Stimulated activated naive CD8-positive, alpha-beta T cell treated with anti-CD3 and anti-CD28 coated beads, Interleukin-15, Interleukin-2, amounts not matched to agents 100 U/mL and 50 U/mL, for 24 hours (primary cell): ENCODE data around the gene PAQR8.

Experiments used
- ATAC-seq: fragments of 150-1000 bp; cut with Tn5 transposase; one replicate; pipeline ENCODE4 v1.10.0; 2021
- DNase-seq: peaks from one replicate; pipeline ENCODE4 v3.0.0; 2021

The PAQR8 gene, protein sequence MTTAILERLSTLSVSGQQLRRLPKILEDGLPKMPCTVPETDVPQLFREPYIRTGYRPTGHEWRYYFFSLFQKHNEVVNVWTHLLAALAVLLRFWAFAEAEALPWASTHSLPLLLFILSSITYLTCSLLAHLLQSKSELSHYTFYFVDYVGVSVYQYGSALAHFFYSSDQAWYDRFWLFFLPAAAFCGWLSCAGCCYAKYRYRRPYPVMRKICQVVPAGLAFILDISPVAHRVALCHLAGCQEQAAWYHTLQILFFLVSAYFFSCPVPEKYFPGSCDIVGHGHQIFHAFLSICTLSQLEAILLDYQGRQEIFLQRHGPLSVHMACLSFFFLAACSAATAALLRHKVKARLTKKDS

DNA sequence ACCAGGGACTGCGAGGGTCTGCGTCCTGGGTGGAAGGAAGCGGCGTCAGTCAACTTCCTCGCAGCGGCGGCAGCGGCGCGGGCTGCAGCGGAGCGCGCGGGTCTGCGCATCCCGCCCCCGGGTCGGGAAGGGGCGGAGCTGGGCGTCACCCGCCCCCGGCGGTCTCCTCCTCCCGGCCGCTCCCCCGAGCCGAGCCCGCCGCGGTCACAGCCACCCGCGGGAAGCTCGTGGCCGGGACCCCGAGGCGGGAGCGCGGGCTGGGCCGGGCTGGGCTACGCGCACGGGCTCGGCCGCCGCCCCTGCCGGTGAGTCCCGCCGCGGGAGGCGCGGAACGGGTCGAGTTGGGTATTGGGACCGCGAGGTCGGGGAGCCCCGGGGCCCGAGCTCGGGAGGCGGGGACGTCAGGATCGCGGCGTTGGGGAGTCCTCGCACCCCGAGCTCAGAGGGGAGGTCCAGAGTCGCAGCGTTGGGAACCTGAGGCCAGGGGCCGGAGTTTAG is at the start of gene PAQR8:
PAQR8 (plus strand) TSS at position 207 of the 498 bp plus-strand sequence. CDS start 41,063 bp downstream, outside the sequence.
- ATAC-seq: peak; percentile 94
- peak; percentile 88 for DNase-seq

DNA sequence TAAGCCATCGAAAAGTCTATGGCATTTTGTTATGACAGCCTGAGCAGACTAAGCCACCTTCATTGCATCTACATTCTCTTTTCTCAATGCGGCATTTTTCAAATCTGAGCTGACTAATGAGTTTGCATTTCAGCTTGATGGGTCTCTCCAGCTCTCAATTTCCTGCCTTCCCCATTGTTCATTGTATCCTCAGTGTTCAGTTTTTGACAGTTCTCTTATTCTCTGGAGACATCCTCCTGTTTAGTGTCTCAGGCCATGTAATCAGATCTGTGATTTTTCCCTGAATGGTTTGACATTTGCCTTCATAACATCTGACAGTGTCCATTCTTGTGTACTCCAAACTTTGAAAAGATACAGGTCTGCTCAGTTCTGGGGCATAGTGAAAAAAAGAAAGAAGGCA is 49.5 kb upstream of the PAQR8 start:
- ATAC-seq (no peak), DNase-seq (no peak)

DNA sequence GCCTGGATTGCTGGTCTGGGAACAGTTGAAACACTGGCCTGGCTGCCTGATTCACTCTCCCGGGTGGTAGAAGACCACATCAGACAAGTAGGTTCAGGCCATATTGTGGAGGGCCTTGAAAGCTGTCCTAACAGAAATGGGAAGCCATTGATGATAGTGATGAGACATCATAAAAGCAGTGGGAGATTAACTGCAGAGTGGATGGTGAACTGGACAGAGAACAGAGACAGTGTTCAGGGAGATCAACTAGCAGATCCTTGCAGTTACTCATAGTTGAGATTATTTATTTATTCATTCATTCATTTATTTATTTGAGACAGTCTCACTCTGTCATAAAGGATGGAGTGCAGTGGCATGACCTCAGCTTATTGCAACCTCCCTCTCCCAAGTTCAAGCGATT is 47.2 kb upstream of the PAQR8 start:
- DNase-seq: no peak
- no peak for ATAC-seq

DNA sequence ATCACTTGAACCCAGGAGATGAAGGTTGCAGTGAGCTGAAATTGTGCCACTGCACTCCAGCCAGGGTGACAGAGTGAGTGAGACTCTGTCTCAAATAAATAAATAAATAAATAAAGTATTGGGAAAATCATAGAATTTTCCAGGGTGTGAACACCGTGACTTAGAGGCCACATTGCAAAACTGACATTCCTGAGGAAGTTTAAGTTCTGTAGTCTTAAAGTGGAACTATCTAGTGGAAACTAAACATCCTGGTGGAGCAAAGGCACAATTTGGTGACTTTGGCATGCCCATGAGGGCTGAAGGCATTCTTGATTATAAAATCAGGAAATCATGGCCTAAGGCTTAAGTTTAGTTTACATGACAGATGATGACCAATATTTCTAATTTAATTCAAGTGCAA is 44.7 kb upstream of the PAQR8 start:
- ATAC-seq (no peak), DNase-seq (no peak)

DNA sequence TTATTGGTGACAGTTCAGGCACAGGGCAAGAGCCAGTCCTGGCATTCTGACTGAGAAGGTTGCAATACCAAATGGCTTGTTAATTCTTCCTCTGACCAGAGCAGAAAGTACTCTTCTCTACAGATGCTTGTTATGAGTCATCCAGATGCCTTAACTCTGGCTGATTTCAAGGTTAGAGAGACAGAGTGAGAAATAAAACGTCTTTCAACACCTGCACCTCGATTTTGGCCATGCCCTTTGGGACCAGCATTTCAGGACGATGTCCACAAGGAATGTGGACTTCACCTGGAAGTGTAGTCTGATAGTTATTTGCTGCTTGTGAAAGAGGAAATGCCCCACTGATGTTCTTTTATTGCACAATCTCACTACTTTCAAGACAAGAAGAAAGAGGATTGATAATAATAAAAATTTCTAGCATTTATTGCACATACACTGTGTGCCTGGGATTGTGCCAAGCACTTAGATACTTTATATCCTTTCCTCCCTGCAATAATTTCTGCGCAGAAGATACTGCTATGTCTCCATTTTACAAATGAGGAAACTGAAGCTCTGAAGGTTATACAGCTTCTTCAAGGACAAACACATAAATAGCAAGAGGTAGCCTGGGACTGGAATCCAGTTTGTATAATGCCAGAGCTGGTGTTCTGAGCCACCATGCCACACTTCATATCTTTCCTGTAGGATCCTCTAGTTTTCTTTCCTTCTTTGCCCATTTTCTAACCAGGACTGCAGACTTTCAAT is 43.9 kb upstream of the PAQR8 start:
- ATAC-seq (peak; percentile 82), DNase-seq (no peak)

DNA sequence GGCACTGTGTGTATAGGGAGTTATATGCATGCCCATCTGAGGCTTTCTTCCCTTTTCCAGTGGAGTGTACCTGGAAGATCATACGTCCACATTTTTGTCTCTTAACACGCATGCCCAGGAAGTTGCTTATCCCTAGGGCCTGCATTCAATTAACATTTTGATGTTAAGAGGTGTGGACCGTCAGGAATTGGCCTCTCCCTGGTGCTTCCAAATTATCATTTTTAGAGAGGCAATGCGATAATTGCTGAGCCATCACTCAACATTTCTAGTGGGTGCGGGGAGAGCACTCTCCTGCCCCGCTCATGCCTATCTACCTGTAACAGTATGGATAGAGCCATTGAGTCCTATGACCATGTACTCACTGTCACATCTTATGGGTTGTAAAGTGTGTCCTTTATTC is 37.8 kb upstream of the PAQR8 start:
- no peak for ATAC-seq
- DNase-seq: no peak

DNA sequence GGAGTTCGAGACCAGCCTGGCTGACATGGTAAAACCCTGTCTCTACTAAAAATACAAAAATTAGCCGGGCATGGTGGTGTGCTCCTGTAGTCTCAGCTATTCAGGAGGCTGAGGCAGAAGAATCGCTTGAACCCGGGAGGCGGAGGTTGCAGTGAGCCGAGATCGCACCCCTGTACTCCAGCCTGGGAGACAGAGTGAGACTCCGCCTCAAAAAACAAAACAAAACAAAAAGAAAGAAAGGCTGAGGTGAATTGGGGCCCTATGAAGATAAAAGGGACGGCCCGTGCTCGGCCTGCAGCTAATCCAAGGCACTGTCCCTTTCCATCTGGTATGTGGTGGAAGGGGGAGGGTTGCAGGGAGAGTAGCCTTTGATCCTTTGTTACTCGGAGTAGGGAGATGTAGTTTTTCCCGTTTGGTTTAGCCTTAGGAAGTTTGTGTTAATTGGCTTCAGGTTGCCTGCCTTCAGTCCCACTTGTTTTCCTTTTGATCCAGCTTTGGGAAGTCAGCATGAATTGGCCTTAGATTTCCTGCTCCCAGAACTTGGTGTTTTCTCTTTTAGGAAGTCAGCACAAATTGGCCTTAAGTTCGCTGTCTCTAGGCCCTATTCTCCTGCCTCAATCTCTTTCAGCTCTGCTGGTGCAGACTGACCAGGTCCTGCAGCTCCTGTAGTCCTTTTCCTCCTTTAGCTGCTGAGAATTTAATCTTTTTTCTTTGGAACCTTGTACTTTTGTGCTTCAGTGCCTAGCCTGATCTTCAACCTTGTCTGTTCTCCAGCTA is 36.1 kb upstream of the PAQR8 start:
- DNase-seq: no peak

DNA sequence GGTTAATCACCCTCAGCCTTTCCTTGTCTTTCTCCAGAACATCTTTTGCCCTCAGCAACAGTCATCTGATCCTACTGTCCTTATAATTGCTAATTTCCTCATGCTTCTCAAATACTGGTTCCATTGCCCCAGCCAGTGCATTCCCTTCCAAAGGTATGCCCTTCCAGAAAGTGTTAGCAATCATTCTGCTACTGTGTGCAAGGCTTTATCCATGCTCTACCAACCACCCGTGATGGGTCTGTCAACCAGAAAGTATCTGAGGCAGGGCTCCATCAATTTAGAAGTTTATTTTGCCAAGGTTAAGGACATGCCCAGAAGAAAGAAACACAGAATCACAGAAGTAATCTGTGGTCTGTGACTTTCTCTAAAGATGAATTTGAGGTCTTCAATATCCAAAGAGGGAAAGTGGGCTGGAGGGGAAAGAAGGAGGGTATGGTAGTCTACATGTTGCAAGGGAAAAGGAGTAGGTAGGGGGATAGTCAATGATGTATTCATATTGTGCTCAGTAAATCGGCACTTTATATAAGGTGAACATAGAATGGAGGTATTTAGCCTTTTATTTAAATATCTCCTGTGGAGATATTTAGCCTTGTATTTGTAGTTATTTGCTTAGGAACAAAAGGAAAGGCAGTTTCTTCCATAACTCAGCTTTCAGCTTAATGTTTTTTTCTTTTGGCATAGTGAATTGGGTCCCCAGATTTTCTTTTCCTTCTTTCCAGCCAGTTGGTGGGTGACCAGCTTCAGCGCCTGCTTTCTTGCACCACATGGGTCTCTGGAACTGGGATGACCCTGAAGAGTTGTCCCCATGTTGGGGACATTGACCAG is 35.2 kb upstream of the PAQR8 start:
- DNase-seq: no peak
- no peak for ATAC-seq

More for the DNA sequence above, 36.1 kb upstream of the PAQR8 start:
- no peak for ATAC-seq

DNA sequence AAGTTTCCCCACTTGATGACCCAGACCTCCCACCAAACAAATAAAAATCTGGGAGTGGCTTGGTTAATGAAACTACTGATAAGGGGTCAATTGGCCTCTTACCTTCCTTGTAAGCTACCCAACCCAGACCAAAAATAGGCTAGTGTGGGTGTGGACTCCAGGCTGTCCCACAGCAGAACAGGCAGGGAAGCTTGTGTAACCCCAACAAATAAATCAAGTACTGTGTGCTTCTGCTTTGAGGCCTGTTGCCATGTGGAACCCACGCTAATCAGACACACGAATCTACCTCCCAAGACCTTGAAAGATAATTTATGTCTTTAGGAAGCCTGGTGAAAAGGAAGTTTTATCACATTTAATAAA is 33.7 kb upstream of the PAQR8 start:
- no peak for DNase-seq
- no peak for ATAC-seq

DNA sequence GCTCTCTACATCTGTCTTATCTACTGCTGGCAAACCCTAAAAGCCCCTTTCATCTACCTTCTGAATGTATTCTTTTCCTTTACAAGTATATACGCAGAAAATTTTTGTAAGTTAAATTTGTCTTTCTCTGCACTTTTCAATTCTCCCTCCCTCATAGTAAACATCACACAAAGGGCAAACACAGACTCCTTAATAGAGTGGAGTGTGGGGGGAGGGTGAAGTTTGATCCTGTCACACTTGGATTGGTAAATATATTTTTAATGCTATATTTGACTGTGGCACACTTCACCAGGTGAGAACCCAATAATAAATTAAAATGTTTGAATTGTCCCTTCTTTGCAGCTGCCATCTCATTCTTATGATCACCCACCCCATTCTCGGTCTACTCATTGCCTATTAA is 33.2 kb upstream of the PAQR8 start:
- no peak for DNase-seq
- no peak for ATAC-seq

DNA sequence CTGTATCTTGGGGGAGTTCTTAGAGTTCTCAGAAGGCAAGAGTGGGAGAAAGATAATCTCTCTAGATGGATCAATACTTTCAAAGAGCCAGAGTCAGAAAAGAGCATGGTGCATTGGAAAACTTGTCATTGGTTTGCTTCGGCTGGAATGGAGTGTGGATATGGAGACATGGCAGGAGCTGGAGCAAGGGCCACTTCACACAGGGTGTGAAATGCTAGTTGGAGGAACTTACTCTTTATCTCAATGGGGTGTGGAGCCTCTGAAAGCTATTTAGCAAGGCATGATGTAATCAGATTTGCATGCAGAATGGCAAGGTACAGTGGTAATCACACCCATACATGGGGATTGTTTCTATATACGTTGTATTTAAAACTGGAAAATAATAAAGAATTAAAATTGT is 31.5 kb upstream of the PAQR8 start:
- DNase-seq (no peak), ATAC-seq (no peak)

DNA sequence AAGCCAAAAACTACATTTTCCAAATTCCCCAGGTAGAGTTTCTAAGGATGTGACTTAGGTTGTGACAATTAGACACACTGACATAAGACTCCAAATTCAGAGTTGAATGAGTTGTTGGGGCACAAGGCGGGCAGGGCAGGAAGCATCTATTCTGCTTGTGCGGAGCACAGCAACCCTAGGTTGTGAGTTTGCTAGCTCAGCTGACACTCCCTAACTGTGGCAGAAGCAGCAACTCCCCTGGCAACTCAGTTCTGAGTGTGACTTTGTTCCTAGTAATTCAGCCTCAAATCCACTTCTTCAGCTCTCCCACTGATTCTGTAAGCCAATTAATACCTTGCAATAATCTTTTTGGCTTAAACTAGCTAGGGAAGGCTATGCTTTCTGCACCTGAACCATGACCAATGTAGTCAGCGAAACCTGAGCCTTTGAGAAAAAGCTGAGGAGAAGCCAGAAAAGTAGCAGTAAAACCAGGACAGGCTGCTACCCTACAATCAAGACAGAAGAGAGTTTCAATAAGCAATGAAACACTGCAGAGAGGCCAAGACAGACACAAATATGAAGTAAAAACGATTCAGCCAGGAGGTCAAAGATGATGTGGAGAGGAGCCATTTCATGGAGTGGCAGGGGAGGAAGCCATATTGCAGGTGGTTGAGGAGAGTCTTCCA is 30.0 kb upstream of the PAQR8 start:
- ATAC-seq: no peak

DNA sequence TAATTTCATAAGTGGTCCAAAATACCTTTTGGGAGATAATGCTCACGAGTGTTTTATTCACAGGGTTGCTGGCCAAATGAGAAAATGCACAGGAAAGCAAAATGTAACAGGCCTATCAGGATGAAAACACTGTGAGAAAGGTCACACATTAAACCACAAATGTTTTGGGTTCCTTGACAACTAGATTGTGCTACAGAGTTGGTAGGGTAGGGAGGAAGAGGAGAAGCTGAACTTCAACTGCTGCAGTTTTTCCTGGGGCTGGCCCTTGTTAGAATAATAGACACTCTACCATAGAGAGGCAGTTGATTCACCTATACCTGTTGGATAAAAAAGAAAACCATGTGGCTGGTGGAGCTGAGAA is 28.1 kb upstream of the PAQR8 start:
- DNase-seq: no peak
- peak; percentile 68 for ATAC-seq

More for the DNA sequence above, 30.0 kb upstream of the PAQR8 start:
- DNase-seq: no peak

DNA sequence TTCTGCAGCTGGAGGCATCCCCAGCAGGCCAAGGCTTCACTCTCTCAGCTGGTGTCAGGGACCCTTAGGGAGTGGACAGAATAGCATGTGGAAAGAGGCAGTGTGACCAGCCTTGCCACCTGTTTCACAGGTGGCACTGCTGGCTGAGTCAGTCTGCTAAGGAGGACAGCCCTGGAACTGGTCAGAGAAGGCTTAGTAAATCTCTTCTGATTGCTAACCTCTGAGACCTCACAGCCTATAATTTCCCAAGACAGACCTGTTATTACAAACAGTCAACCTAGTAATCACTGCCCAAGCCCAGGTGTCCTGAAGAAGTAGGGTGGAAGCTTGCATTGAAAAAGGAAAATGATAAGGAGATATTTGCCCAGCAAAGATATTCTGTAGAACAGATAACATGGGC is 26.4 kb upstream of the PAQR8 start:
- no peak for ATAC-seq

DNA sequence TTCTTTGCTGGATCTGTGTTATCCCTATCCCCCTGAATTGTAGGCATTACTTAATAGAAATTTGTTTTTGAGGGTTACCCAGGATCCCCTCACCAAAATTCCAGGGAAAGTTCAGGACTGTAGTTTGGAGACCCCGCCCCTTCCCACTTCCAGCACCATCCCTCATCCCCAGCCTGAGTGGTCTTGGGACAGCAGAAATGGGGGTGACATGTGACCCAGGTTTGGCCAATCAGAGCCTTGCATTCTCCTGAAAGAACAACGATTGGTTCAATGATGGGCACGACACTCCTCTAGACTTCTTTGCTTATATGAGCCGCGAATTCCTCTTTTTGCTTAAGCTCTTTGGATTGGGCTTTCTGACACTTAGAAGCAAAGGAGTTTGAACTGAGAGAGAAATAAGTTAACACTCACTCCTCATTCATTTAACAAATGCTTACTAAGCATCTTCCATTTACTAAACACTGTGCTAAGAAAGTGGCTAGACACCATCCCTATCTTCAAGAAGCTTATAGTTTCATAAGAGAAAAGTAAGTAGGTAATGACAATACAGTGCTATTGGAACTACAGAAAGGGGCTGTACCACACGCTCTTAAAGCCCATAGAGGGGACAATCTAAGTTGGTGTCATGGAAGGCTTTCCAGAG is 24.9 kb upstream of the PAQR8 start:
- DNase-seq (no peak), ATAC-seq (no peak)

More for the DNA sequence above, 26.4 kb upstream of the PAQR8 start:
- DNase-seq: no peak

DNA sequence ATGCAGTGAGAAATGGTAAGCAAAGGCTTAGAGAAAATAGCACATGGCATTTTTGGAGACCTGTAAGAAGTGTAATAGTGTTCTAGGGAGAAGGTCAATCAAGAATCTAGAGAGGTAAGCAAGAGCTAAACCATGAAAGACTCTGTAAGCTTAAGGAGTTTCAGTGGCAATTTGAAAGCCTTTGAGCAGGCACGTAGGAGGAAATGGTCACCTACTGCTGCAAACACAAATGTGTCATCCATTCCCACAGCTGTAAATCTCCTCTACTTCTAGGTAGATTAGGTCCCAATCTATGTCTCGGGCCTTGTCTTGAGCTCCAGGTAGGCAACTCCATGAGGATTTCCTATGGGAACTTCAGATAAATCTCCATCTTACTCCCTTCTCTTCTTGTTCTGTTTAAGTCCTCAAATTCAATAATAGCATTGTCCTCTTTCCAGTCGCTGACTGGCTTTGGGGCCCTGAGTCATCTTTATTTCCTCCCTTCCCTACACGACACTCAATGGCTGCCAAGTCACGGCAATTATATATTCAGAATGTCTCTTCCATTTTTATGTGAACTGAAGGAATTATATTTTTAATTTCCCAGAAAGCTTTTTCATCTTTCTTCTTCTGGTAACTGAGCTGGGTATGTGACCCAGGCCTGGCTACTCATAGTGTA is 24.2 kb upstream of the PAQR8 start:
- no peak for DNase-seq
- peak; percentile 67 for ATAC-seq

DNA sequence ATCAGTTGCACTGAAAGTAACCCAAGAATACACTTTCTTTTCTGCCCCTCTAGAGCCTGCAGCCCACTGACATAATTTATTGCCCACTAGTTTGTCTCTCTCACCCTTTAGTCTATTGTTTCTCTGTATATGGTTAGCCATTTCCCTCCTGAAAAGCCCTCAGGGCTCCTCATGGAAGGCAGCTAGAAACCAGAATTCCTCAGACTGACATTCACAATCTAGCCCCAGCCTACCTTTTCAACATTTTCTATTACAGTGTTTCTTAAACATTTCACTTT is 21.4 kb upstream of the PAQR8 start:
- no peak for ATAC-seq
- DNase-seq: no peak

DNA sequence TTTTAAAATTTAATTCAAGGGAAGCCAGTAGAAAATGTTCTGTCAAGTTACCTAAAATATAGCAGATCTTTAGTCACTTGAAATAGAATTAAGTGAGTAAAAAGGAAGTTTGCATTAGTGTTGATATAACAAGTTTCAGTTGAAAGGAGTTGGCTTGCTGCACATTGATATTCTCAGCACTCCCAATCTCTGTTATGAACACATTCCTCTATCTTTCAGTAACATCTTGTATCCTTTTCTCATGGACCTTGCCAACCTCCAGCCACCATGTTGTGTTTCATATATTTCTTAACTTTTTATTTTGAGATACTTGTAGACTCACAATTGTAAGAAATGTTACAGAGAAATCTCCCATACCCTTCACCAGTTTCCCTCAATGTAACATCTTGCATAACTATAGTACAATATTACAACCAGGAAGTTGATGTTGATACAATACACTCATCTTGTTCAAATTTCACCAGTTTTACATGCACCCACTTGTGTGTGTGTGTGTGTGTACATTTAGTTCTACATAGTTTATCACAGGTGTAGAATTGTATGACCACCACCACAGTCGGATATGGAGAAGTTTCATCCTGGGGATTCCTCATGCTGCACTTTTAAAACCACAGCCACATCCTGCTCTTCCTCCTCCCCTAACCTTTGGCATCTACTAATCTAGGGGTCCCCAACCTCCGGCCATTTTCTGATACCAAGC is 20.2 kb upstream of the PAQR8 start:
- DNase-seq (no peak), ATAC-seq (peak; percentile 45)

DNA sequence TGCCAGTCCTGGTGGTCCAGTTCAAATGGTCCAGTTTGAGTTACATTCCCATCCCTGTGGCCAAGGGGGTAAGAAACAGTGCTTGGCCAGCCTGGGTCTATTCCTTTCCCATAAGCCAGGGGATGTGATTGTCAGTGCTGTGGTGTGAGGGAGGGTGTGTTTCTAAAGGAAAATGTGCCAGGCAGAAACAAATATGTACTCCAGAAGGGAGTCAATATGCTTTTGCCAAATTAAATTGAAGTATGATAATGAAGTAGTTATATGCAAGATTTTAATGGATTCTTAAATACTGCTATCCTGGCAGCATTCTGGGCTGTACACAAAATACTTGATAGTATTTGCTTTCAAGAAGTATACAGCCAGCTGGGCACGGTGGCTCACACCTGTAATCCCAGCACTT is 16.6 kb upstream of the PAQR8 start:
- ATAC-seq: no peak
- DNase-seq: no peak

DNA sequence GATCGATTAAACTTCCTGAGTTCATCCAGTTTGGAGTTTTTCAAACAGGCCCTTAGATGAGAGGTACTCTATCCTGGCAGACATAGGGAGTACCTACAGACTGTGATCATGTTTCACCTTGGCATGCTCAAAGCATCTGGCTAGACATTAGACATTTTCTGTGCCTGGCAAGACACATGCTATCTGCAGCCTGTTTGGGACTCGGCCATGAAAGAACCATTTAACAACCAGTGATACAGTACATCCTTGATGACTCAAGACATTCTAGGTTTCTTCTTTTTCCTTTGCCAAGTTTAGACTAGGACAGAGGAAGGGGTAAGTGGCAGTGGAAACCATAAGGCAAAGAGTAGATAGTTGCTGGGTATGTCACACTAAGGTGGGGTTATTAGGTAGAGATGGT is 15.4 kb upstream of the PAQR8 start:
- no peak for ATAC-seq
- no peak for DNase-seq
